ENCODE measurements around the gene SCN5A.

- TF ChIP-seq, protein P1, sequence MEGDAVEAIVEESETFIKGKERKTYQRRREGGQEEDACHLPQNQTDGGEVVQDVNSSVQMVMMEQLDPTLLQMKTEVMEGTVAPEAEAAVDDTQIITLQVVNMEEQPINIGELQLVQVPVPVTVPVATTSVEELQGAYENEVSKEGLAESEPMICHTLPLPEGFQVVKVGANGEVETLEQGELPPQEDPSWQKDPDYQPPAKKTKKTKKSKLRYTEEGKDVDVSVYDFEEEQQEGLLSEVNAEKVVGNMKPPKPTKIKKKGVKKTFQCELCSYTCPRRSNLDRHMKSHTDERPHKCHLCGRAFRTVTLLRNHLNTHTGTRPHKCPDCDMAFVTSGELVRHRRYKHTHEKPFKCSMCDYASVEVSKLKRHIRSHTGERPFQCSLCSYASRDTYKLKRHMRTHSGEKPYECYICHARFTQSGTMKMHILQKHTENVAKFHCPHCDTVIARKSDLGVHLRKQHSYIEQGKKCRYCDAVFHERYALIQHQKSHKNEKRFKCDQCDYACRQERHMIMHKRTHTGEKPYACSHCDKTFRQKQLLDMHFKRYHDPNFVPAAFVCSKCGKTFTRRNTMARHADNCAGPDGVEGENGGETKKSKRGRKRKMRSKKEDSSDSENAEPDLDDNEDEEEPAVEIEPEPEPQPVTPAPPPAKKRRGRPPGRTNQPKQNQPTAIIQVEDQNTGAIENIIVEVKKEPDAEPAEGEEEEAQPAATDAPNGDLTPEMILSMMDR (IDR thresholded peaks at IDR 0.05; ENCODE audit: low read depth, low read length): no peak
- TF ChIP-seq EZH2phosphoT487 (IDR thresholded peaks at IDR 0.05; ENCODE audit: low read depth): no peak
Observed at GRCh38 chr3:38534180-38534579, 115.3 kb downstream of the SCN5A start.

All from OCI-LY3 (cell line).